Measurements from ENCODE around the gene IGDCC3.

- TF ChIP-seq CTCF (IDR thresholded peaks at IDR 0.05), result no peak
- TF ChIP-seq POLR2A (IDR thresholded peaks at IDR 0.05), result no peak
- TF ChIP-seq POLR2AphosphoS5 (IDR thresholded peaks at IDR 0.05), result no peak
- TF ChIP-seq EP300 (IDR thresholded peaks at IDR 0.05), result no peak
Observed at GRCh38 chr15:65349338-65349737, 28.5 kb downstream of the IGDCC3 start.
